Renal pelvis (tissue), 4 donors: ENCODE data around the gene SOD3. TPM values are rescaled to one million over a fixed set of nuclear protein-coding genes. Genes with fewer than 3 reads are reported as not detected.

Experiments
- DNase-seq: peaks from one replicate; pipeline ENCODE4 v3.0.0-alpha.2; 2013
- polyA plus RNA-seq, 3 donors: library from polyadenylated mRNA; unstranded; fragments of 120-200 nt; gene quantifications; one replicate each; pipeline ENCODE4 v1.2.1, GENCODE V29; 2013; ENCODE audit not compliant: insufficient read length in 3 of 3

The SOD3 gene
- polyA plus RNA-seq, 3 donors = 13.7 to 17.1 (median 16.1) TPM

DNA sequence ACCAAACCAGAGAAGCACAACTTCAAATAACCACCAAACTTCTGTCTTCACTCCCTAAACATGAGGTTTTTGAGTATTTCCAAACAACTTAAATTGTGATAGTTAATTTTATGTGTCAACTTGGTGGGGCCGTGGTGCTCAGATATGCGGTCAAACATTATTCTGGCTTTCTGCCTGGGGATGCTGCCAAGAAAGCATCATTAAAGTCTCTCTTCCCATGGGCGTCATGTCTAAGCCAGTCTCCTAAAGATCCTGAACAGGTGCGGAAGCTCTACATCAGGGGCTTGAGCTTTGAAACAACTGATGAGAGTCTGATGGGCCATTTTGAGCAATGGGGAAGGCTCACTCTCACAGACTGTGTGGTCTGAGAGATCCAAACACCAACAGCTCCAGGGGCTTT lies 24.1 kb upstream of the SOD3 start:
- no peak for DNase-seq

DNA sequence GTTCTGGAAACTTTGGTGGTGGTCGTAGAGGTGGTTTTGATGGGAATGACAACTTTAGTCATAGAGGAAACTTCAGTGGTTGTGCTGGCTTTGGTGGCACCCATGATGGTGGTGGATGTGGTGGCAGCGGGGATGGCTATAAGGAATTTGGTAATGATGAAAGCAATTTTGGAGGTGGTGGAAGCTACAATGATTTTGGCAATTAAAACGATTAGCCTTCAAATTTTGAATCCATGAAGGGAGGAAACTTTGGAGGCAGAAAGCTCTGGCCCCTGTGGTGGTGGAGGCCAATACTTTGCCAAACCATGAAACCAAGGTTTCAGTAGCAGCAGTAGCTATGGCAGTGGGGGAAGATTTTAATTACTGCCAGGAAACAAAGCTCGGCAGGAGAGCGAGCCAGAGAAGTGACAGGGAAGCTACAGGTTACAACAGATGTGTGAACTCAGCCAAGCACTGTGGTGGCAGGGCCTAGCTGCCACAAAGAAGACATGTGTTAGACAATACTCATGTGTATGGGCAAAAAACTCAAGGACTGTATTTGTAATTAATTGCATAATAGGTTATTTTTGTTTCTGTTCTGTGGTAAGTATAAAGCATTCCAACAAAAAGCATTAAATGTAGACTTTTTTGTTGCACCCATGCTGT lies 23.2 kb upstream of the SOD3 start:
- DNase-seq = no peak

DNA sequence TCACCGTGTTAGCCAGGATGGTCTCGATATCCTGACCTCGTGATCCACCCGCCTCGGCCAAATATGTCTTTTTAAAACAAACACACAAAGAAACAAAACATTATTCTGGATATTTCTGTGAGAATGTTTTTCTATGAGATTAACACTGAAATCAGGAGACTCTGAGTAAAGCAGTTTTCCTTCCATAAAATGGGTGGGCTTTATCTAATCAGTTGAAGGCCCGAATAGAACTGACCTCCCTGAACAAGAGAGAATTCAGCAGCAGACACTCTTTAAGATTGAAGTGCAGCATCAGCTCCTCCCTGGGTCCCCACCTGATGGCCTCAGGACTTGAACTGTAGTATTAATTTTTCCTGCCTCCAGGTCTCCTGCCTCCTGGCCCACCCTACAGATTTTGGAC lies 22.4 kb upstream of the SOD3 start:
- DNase-seq = no peak

DNA sequence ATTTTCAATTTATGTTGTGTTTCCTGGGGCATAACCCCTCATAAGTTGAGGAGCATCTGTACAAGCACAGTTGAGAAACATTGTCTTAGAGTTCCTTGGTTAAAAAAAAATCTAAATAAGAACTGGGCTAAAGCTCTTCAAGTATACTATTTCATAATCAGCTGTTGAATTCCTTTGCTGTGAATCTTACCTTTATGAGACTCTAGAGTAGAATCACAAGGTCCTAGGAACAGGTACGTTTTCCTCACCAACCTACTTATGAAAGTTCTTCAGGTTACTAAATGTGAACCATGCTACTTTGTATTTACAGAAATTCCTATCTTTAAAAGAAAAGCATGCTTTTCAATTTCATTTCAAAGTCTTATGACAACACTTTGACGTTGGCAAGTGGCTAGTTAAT lies 20.9 kb upstream of the SOD3 start:
- DNase-seq = no peak

DNA sequence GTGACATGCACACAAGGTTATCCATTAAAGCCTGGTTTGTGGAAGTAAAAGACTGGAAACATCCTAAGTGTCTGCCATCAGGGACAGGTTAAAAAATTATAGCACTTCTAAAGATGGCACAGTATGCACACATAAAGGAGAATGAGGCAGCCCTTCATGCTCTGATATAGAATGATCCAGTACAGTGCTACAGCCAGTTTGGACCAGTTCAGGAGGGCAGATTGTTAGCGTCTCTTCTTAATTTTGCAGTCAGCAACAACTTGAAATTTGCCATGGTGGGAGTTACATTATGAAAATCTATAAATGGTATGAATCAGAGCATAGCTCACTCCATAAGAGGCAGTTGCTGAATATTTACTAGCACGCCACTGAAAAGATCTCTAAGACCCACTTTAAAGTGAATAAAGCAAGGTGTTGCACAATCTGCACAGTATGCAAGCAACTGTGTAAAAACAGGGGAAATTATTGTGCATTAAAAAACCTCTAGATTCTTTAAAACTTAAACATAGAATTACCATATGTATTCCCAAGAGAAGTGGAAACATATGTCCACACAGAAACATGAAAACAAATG lies 20.3 kb upstream of the SOD3 start:
- no peak for DNase-seq

DNA sequence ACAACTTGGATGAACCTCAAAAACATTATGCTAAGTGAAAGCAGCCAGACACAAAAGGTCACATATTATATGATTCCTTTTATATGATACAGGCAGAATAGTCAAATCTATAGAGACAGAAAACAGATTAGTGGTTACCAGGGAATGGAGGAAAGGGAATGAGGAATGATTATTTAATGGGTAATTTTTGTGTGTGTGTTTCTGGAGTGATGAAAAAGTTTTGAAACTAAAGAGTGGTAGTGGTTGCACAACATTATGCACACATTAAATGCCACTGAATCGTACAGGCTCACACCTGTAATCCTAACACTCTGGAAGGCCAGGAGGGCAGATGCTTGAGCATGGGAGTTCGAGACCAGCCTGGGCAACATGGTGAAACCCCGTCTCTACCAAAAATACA lies 19.6 kb upstream of the SOD3 start:
- DNase-seq = no peak

DNA sequence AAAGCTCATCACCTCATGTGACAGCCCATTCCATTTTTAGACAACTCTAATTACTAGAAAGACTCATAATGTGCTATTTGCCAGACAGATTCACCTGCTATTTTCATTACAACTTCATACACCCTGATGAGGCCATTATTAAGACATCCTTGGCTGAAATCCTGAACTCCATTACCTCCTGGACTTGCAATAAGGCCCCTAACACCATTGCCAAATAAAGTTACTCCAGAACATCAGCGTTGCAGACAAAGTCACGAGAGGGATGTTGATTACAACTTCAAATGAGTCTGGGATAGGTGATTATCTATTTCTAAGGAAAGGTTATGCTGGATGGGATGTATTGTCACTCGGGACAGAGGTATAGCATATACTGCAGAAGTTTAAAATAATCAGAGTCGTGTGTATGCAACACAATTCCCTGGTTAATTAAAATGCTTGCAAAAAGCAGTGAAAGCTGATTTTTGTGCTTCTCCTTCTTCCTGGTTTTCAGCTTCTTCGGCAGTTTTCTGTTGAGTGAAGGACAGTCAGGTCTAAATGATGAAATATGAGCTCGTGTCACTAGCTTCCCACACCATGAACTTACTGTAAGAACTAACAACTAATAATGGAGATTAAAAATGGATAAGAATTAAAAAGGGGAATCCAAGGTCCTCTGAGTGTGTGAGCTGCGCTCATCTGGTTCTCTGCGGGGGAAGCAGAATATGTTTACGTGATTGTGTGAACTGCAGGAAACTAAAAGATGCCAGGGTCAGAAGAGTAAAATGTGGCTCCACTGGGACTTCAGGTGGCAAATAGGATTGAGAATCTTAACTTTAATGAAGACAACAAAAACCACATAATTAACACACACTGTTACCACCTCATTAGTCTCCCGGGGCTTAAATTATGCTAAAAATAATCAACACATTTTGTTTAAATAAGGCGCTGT lies 17.6 kb upstream of the SOD3 start:
- no peak for DNase-seq

DNA sequence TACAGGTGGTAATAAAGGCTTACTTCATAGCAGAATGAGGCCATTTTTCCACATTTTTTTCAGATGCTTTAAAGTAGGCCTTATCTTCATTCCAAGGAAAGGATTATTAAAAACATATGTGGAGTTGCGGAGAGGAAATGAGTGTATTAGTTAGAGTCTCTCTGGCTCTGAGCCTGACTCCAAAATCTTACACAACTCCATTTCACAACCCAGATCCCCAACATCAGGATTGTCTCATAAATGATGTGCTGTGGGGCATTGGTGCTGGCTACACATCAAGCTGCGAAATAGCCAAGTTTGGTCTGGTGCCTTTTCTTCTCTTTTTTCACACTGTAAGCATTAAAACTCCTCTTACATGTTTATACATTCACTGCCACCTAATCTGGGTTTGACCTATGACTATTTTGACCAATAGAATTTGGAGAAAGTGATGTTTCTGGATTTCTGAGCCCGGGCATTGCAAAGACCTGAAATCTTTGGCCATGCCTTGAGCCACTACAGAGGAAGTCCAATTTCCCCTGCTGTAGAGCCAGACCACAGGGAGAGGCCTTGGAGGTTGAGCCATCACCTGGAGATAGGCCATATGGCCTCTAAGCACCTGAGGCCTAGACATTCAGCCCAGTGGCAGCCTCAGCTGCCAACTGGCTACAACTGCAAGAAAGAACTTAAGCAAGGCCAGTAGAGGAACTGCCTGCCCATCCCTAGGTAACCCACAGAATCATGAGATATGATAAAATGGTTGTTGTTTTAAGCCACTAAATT lies 16.7 kb upstream of the SOD3 start:
- DNase-seq = no peak

DNA sequence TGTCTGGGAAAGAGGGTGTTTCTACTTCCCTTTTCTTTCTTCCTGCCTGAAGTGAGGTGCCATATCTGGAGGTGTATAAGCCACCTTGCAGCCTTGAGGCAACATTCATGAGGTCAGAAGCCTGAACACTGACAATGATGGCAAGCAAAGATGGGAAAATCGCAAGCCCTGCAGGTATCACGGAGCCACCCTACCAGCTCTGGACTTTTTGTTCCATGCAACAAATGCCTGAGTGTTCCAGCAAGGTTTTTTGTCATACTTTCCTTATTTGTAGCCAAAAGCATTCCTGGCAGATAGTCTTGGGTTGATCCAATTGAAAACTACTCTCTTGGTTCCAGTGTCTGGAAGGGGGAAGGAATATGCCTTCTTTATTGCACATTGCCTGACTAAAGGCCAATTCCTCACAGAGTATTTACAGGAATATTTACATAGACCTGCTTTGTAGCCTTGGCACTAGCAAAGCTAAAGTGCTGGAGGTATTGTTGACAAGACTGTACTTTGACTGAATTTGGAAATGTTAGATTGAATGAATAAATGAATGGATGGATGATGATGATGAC lies 14.4 kb upstream of the SOD3 start:
- DNase-seq = no peak

DNA sequence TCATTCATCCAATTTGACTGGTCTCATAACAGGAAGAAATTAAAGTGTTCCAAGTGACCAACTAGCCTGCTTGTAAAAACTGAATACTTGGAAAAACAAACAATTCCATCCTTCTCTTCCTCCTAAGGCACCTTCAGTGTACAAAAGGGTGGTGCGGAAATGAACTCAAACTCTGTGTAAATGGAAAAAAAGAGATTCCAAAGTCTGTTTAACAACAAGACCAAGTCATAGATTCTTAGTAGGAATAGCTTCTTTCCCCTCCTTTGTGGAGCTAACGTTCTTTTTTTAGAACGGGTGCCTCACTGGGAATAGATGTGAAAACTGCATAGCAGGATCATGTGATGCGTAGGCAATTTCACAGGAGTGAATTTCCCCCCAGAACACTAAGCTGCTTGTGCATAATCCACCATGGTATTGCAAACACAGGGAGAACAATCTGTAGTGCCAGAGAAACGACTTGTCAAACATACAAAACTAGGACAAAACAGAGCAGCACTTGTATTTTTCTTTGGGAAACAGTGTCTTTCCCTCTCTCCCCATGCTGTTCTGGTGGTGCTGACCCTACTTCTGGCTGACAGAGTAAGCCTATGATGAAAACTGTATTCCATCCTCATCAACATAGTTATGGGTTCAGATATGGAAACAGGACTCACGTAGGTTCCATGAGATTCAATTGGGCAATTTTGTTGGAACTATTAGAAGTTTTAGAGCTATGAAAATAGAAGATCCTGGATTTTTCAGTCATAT lies 13.2 kb upstream of the SOD3 start:
- no peak for DNase-seq

DNA sequence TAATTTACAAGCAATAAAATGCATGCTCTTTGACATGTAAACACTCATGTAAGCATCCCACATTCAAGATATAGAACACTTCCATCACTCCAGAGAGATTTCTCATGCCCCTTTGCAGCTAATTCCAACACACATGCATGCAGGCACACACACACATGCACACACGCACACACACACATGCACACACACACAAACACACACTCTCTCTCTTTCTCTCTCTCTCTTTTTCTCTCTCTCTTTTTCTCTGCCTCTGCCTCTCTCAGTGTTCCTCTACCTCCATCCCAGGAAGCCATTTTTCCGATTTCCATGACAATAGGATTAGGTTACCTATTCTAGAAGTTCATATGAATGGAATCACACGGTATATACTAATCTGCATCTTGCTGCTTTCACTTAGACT lies 11.9 kb upstream of the SOD3 start:
- no peak for DNase-seq

DNA sequence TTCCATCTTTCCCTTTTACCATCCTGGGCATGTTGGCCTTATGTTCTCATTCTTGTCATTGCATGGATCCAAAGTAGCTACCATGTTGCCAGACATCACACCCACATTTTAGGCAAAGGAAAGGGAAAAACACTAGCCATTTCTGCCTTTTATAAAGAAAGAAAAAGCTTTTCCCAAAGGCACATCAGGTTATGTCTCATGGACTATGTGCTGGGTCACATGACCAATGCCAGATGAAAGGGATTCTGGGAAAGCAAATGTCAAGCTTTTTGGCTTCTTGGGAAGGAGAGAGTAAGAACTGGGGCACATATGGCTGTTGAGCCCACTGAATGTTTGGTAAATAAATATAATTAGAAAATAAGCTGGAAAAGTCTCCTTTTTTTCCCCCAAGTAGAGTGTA lies 4.3 kb upstream of the SOD3 start:
- DNase-seq = no peak

DNA sequence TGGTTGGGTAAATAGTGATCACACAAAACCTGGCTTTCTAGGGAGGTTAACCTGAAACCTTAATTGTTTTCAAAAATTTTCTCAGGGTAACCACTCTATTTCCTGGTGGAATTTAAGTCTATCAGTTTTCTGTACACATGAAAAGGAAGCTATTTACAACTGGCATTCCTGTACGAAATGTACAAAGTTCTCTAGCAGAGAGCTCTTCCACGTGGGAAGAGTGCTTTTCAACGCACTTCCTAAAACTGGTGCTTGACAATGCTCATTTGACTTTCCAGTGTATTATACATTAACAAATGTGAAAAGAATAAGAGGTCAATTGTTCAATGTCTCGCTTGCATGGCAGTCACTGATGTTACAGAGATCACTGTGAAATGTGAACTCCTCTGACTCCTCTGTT lies 2.8 kb upstream of the SOD3 start:
- DNase-seq = no peak

DNA sequence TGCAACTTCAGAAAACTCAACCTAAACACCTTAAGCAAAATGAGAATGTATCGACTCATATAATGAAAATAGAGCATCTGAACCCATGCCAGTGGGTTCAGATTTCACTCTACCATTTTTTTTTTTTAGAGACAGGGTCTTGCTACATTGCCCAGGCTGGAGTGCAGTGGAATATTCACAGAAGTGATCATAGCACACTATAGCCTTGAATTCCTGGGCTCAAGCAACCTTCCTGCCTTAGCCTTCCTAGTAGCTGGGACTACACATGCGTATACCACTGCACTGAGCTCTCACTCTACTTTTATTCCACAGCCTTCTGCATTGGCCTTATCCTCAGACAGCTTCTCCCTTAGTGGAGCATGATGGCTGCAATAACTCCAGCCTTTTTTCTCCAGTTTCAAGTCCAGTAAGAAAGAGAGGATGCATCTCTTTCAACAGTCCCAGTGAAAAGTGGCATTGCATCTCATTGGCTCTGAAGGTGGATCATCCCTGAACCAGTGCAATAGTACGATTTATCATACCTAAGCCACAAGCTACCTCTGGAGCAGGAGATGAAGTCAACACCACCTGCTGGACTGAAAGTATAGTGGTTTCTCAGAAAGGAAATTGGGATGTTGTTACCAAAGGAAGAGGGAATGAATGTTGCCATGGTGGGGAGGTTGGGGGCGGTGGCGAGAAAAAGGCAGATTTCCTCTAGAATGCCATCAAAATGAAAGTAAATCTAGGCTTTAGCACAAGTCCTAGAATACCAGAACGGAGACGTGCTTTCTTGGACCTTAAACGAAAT lies 2.0 kb upstream of the SOD3 start:
- no peak for DNase-seq

DNA sequence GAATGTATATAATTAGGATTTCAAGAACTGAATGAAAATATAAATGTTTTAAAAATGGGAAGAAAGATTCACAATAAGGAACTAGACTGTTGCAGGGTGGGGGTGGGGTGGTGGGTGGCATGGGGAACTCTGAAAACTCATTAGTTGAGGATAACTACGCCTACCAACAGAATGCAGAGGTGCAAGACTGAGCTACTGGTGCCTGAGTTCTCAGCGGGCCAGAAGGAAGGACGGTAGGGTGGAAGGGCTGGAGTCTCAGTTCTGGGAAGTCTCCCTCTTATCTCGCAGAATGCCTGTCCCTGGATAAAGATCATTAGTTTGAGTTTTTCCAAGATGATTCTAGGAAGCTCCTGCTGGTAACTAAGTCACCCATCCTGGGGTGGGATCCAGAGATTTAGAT lies 1.3 kb upstream of the SOD3 start:
- no peak for DNase-seq

DNA sequence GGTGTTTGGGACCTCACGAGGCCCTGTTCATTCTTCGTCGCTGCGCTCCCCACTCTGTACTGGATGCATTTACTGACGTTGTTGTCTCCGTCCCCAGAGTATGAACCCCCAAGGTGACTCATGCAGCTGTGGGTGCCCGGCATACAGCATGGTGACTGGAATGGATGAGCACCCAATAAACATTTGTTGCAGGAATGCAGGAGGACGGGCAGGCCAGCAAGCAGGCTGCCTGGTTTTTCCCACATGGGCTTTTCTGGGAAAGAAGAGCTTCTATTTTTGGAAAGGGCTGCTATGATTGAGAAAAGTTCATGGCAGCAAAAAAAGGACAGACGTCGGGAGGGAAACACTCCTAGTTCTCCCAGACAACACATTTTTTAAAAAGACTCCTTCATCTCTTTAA lies 893 bp upstream of the SOD3 start:
- no peak for DNase-seq

DNA sequence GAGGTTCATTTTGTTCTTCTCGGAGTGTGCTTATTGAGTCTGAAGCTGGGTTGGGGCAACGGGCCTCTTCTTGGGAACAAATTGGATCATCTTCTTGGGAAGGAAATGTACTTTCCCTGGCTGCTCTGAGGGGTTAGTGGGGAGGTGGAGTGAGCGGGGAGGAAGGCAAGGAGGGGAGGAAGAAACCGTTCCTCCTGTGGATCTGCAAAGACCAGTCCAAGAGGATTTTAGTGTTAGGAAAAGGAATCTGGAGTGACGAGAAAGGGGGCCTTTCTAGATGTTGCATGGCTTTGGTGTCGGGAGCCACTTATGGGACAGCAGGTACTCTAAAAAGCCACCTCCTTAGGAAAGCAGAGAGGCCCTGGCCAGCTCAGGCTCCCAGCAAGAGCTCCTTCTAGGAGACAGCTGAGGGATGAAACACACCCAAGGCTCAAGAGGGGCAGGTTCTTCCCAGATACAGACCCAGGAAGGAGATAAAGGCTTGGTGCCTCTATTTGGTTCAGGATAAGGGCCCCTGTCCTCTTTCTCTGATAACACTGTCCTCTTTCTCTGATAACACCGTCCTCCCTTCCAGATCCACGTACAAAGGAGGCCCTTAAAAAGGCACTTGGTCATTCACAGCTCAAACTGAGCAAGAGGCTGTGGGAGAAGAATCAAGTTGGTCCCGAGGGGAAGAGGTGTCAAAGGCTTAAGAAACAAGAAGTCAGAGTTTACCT lies 451 bp downstream of the SOD3 start:
- no peak for DNase-seq

DNA sequence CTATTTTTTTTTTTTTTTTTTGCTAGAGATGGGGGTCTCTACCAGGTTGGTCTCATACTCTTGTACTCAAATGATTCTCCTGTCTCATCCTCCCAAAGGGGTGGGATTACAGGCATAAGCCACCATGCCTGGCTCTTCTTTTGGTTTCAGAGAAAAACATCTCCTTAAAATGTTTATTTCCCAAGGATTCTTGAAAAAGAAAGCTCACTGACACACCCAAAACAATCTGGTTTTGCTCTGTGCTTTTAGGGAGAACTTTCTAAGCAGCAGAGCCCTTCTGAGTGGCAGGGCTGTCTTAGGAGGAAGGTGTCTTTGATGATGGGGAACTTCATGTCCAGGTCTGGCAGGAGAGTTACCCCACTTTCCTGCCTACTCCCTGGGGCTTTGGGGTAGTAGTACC lies 1.2 kb downstream of the SOD3 start:
- no peak for DNase-seq

DNA sequence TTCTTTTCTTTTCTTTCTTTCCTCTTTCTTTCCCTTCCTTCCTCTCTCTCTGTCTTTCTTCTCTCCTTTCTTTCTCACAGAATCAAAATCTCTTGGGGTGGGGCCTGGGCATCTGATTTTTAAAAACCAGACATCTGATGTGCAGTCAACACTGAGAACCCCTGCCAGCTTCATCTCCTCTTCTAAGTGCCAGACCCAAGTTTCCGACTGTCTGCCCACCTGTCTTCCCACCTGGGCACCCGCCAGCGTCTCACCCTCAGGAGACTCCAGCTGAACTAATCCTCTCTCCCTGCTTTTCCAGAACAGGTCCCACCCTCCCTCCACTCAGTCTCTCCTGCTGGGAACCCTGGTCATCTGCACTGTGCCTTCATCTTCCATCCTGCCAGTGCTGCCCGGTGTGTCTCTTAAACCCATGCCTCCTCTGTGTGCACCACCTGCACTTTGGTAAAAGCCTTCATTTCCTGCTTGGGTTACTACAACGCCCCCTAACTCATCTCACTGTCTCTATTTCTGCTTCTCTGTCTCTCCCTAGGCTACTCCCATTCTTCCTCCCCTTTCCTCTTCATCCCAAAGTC lies 2.8 kb downstream of the SOD3 start:
- no peak for DNase-seq

DNA sequence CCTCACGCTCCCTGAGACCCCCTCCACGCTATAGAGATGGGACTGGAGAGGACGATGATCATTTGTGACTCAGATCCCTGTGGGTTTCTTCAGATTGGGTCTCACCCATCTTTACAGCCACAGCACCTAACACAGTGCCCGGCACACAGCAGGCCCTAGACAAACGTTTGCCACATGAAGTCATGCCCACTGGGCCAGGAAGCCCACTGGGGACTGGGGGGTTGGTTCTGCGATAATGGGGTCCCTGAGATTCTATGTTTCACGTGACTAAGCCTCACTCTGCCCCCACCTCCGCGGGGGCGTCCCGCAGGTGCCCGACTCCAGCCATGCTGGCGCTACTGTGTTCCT lies 3.8 kb downstream of the SOD3 start:
- DNase-seq = no peak
